Left cardiac atrium (tissue), 4 donors: ENCODE data around the gene GALNT13. TPM values are rescaled to one million over a fixed set of nuclear protein-coding genes. Genes with fewer than 3 reads are reported as not detected.
A peak's percentile ranks its signal among the peaks of the same experiment; 100 is the strongest.
"Not testable (repeated sequence)": the region's sequence is repeated elsewhere in the genome, so short reads cannot be mapped to it uniquely, and the experiment has no call there.

ENCODE experiments used
- ATAC-seq, 2 donors: fragments of 200-7000 bp; cut with Tn5 transposase; one replicate each; pipeline ENCODE4 v1.9.1; 2020; ENCODE audit warnings: mild to moderate bottlenecking in 2 of 2, moderate library complexity in 2 of 2
- DNase-seq: peaks from one replicate; pipeline ENCODE4 v3.0.0-alpha.2; 2020
- intact Hi-C, 2 donors: fragments of 100-400 bp; cut with DNase I; formaldehyde crosslinking; loops; one replicate each; pipeline versions ENCODE4 v1.14.1 to v1.15.1; 2022 to 2023
- total RNA-seq, 2 donors: library from RNA; stranded (reverse); fragmentation: NEBNext Ultra II Directional; extraction: Animal tissue kit (Norgen Biotek cat#: 25700); gene quantifications; one replicate each; pipeline ENCODE4 v1.2.1, GENCODE V29; 2021
- donor health status: DM: no; HTN: yes; CAD: no.
- donor health status: DM: no; HTN: yes; CAD: no; lungs with severe emphysema.
- donor health status: DM: yes; HTN: yes; CAD: no.
- donor health status: Dilated cardiomyopathy.

The GALNT13 gene
- total RNA-seq, 2 donors from 2014 or later, result 1.9 to 3.2 TPM

GRCh38 chr2:154446324-154446723, 574.6 kb downstream of the GALNT13 start:
- DNase-seq, result no peak
- intact Hi-C loops, result no loop called here
- no peak for ATAC-seq

DNA sequence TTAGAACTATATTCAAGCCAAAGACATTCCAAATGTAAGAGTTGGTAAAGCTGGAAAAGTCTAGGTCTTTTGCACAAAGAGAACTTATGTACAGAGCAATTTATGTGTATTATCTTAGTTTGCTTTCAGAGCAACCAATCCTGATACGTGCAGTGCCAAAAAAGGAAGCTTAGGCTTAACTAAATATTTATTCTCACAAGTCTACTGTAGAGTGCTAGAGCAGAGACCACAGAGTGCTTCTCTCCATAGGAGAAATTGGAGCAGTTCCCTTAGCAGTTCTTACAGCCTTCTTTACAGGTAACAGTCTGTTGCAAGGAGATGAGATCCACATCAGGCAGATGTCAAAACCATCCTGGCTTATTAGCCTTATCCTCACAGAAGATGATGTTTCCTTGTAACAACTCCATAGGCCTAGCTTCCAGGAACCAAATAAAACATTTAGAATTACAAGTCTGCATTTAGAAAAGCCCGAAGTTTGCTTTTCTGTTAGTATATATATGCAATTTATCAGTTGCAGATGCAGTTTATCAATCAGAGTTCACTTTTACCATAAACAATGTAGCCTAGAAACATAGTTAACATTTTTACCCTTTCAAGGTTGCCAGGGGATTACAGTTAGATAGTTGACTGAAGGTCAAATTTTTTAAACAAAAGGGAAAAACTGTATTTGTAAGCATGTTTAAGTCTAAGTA, 576.2 kb downstream of the GALNT13 start:
- ATAC-seq, result no peak

DNA sequence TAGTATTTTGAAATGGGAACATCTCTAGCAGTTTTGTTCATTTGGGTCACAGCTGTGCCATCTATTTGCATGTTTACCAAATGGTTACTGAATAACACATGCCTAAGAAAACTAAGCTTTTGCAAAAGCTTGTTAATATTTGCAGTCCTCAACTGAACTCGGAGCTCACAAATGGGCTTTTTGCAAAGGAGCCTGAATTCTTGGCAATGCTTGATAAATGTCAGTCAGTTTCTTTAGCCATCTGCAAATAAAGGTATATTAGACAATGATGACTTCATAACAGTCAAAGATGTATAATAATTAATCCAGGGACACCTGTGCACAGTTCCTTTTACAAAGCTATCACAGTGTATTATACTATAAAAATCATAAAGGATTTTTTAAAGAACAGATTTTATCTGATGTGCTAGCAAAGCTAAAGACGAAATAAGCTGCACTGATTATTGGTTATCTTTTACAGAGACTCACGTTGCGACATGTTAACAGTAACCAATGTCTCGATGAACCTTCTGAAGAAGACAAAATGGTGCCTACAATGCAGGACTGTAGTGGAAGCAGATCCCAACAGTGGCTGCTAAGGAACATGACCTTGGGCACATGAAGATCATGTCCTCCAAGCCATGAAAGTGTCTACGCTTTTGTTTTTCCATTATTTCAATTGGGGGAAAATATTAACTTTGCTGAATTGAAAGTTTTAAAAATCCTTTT, 578.4 kb downstream of the GALNT13 start:
- intact Hi-C loops, result loop anchor here in 1 of 2 donors (5.0 to 10.0 kb wide), 2 partner anchors 175 to 247 kb away; partner anchors contain the start of gene KCNJ3
- DNase-seq (no peak), ATAC-seq (no peak)

More for the DNA sequence above, 576.2 kb downstream of the GALNT13 start:
- DNase-seq, result no peak
- intact Hi-C loops, result no loop called here

DNA sequence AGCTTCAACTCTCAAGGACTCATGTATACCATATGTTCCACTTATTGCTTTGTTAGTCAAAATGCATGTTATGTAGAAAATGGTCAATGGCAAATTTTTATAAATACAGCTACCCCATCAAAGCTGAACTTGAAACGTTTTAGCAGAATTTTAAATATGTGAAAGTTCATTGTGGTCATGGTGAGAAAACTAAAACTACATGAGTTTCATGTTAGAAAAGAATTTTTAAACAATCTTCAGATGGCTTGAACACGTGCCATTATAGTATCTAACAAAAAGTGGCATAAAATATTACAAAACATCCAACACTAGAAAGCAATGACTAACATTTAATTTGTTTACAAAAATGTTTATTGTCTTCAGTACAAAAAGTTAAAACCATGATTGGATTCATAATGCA, 580.7 kb downstream of the GALNT13 start:
- ATAC-seq, result no peak
- intact Hi-C loops, result loop anchor here in 1 of 2 donors (5.0 to 10.0 kb wide), 2 partner anchors 172 to 245 kb away; partner anchors contain the start of gene KCNJ3
- DNase-seq, result no peak

DNA sequence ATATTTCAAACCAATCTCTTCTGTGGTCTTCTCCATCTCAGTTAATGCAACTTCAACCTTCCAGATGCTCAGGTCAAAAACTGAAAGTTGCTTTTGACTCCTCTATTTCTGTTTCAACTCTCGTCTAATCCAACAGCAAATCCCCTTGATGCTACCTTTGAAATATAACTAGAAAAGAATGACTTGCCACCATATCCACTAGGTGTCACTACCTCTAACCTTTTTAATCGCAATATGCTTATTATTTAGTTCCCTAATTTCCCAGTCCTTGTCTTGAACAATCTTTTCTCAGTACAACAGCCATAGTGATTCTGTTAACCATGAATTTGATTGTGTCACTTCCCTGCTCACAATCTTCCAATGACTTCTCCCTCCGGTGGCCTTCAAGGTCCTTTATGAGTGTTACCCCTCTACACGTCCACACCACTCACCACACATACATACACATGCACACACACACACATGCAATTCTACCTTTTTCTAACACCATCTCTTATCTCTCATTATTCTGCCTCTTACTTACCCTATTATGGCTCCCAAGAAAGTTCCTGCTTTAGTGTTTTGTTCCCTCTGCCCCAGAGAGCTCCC, 581.3 kb downstream of the GALNT13 start:
- DNase-seq (no peak), ATAC-seq (peak; percentile 12 to 44)
- intact Hi-C loops, result loop anchor here in 1 of 2 donors (5.0 to 10.0 kb wide), 2 partner anchors 172 to 244 kb away; partner anchors contain the start of gene KCNJ3

DNA sequence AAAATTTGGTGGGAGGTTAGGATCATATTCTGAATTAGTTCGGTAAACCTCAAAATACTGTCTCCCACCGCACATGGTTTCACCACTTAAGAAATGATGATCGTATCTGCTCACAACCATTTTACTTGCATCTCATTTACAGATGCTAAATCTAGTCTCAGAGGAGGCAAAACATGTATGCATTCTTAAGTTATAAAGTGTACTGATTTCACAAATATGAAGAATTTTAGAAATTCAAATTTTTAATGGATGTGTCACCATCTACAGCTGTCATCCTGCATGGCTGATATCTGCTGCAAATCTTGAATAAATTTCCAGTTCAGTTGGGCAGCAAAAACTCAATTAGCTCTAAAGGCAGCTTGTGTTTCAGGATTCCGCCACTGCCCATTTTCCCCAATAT, 583.4 kb downstream of the GALNT13 start:
- intact Hi-C loops, result loop anchor here in 1 of 2 donors (10.0 kb wide), 1 partner anchor 170 kb away; no protein-coding TSS in a partner anchor

GRCh38 chr2:154455866-154456265, 584.1 kb downstream of the GALNT13 start:
- no peak for DNase-seq
- intact Hi-C loops, result loop anchor here in 1 of 2 donors (10.0 kb wide), 1 partner anchor 169 kb away; no protein-coding TSS in a partner anchor
- ATAC-seq, result no peak

More for the DNA sequence above, 583.4 kb downstream of the GALNT13 start:
- DNase-seq (no peak), ATAC-seq (no peak)

DNA sequence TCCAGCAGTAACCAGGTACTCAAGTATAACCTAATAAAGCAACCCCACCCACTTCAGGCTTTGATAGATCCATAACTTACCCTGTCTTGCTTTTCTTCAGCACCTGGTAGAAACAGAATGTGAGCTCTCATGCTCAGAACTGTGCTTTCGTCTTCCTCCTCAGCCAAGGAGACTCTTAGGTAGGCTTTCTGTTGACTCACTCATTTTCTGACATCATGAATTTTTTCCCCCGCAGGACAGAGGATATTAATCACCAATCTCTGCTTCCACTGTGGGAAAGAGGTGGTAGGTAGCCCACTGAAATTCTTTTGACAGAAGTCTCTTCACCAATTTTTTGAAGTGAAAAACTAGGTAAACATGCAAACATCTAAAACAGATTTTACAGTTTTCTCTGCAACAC, 585.6 kb downstream of the GALNT13 start:
- no peak for ATAC-seq
- no peak for DNase-seq
- intact Hi-C loops, result loop anchor here in 1 of 2 donors (10.0 kb wide), 1 partner anchor 168 kb away; no protein-coding TSS in a partner anchor

GRCh38 chr2:154459286-154459685, 587.6 kb downstream of the GALNT13 start:
- DNase-seq (no peak), ATAC-seq (no peak)
- intact Hi-C loops, result loop anchor here in 1 of 2 donors (10.0 kb wide), 1 partner anchor 166 kb away; no protein-coding TSS in a partner anchor

- DNase-seq, result no peak
- intact Hi-C loops, result no loop called here
- ATAC-seq, result no peak
Observed at GRCh38 chr2:154462634-154463033, 590.9 kb downstream of the GALNT13 start.

- no peak for ATAC-seq
- no peak for DNase-seq
- intact Hi-C loops, result no loop called here
Observed at GRCh38 chr2:154466226-154466625, 594.5 kb downstream of the GALNT13 start.

- ATAC-seq (no peak), DNase-seq (no peak)
- intact Hi-C loops, result no loop called here
Observed at GRCh38 chr2:154470376-154470775, 598.7 kb downstream of the GALNT13 start.

GRCh38 chr2:154471492-154471891, 599.8 kb downstream of the GALNT13 start:
- ATAC-seq, DNase-seq, intact Hi-C loops: not testable (repeated sequence)

- ATAC-seq, result no peak
- no peak for DNase-seq
- intact Hi-C loops, result no loop called here
Observed at GRCh38 chr2:154477319-154477718, 605.6 kb downstream of the GALNT13 start.

- no peak for DNase-seq
- intact Hi-C loops, result no loop called here
- no peak for ATAC-seq
Observed at GRCh38 chr2:154480521-154480920, 608.8 kb downstream of the GALNT13 start.

- intact Hi-C loops, result no loop called here
- DNase-seq (no peak), ATAC-seq (no peak)
Observed at GRCh38 chr2:154481336-154481735, 609.6 kb downstream of the GALNT13 start.

DNA sequence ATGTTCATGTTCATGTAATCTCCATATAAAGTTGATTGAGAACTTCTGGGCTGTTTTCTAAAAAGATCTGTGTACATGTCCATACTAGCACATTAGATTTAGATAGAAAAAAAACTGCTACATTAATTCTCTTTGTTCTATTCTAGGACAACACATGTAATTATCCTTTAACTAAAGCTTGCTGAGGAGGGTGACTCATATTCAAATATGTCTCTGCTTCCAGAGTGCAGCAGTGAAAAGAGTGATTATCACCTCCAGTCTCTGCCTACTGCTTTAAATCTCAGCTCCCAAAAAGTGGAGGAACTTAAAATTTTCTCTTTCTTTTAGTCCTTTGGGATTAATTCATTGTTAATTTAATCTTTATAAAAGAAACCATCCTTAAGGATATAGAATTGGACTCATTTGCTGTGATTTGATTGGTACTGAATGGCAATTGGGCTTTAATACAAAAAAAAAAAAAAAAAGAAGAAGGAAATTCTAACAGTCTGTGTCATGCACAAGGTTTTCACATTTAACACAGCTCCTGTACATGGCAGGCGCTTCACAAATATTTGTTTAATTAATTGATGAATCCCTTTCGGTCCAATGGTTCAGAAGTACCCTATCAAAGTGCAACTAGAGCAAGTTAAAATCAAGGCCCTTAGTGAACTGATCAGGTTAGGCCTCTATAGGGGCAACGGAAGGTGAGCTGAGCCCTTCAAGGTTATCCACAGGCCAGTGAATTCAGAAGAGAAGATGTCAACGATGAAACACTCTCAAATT, 612.8 kb downstream of the GALNT13 start:
- intact Hi-C loops, result no loop called here
- DNase-seq (no peak), ATAC-seq (peak in 1 of 2 donors; percentile 51)

GRCh38 chr2:154488801-154489200, 617.1 kb downstream of the GALNT13 start:
- no peak for ATAC-seq
- intact Hi-C loops, result no loop called here

DNA sequence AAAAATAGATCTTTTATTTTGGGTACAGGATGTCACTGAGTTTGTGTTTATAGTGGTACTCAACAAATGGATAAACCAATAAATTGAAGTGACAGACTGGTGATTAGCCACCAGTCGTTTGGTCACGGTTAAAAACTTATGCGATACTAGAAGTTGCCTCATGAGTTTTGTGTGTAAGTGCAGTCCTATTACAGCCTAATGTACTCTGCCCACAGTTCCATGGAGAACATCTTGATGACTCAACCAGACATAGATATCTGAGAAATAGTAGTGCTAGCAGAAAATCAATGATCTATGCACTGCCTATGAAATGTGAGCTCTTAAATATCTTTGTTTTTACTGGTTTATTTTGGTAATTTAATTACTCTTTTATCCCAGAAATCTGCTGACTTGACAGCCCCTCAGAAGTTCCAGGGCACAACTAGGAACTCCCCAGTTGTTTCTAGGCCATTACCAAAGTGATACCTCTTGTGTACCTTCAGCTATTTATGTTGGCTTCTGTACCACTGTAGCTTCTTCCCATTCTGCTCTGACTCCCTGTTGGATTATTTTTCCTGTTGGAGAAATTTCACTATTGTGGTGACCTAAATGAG, 617.6 kb downstream of the GALNT13 start:
- intact Hi-C loops, result no loop called here

More at GRCh38 chr2:154488801-154489200, 617.1 kb downstream of the GALNT13 start:
- DNase-seq, result no peak

More for the DNA sequence above, 617.6 kb downstream of the GALNT13 start:
- no peak for ATAC-seq
- DNase-seq, result no peak
